Activated CD4-positive, alpha-beta T cell treated with anti-CD3 and anti-CD28 coated beads, Interleukin-2, Interleukin-4, amounts not matched to agents 100 ng/mL and 50 ng/mL, durations not matched to agents 16 hours and 8 hours (primary cell): Measurements from ENCODE around the gene RRN3.
"Not testable (repeated sequence)": the region's sequence is repeated elsewhere in the genome, so short reads cannot be mapped to it uniquely, and the experiment has no call there.

Source experiments
- DNase-seq: peaks from one replicate; pipeline ENCODE4 v3.0.0-alpha.2; 2020; ENCODE audit warnings: low spot score

RRN3 gene

GRCh38 chr16:15093955-15094827, at the start of gene RRN3:
TSS of gene RRN3 (minus strand) at chr16:15094272. CDS start at chr16:15094233, 39 bp downstream.
- peak; percentile 94 for DNase-seq

DNA sequence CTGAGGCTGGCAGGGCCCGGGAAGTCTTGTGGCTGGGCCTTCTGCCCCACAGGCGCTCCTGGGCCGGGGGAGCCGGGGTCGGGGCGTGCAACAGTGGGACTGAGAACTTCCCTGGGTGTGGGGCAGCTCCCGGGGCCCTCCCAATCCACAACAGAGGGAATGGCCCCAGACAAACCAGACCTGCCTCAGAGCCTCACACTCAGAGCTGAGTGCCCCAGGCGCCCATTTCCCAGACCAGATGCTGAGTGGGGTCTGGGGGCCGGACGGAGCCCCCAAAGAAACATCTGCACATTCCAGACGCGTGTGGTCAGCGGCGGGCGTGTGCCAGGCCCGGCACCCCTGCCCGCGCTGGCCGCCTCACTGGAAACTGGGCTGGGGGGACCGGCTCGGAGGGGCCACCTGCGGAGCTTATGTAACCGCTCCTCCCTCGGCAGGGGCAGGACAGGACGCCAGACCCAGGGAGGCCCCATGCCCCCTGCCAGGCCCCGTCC, 49.6 kb upstream of the RRN3 start:
- DNase-seq = not testable (repeated sequence)

- not testable (repeated sequence) for DNase-seq
These were observed 49.0 kb upstream of the RRN3 start for GRCh38 chr16:15142891-15143600.

DNA sequence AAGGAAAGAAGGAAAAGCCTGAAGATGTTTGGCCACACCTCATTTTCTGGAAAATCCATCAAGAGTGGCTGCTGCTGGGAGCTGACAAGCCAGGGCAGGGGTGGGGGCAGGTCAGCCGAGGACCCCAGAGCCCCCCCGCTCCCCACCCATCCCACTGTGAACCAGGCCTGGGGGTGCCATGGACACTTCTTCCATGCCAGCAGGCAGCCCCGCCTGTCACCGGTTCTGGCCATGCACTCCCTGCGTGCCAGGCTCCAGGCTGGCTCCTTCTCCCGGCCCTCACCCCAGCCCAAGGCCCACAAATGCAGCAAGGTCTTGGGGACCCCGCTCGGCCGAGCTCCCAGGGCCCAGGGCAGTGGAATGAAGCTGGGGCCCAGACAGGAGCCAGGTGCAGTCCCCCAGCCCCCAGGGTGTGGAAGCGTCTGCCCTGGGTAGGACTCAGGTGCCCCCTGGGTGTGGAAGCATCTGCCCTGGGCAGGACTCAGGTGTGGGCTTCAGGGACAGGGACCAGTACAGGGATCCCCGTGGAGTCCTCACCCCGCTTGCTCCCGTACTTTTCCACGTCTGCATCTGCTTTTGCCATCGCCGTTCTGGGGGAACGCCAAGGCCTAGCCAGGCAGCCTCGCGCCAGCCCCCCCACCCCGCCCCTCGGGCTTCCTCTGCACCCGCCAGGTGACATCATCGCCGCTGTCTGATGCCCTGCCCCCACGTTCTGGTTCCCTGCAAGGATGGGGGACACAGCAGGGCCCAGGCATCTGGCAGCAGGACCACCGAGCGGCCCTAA, 48.2 kb upstream of the RRN3 start:
- DNase-seq = not testable (repeated sequence)

DNA sequence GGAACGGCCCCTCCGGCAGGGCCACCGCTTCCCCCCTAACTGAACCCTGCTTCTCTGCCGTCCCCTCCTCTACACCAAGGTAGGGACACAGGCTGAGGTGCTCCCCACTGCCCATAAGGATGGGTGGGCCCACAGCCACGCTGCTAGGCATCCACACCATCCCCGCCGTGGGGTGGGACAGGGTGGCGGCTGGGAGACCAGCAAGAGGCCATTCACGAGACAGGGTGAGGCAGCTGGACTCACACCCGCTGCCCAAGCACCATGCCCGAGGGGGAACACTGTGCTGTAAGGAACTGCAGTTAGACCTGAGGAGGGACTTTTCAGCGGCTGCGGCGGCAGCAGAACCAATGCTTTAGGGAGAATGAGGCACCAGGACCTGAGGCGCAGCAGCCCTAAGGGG, 47.5 kb upstream of the RRN3 start:
- DNase-seq = no peak

DNA sequence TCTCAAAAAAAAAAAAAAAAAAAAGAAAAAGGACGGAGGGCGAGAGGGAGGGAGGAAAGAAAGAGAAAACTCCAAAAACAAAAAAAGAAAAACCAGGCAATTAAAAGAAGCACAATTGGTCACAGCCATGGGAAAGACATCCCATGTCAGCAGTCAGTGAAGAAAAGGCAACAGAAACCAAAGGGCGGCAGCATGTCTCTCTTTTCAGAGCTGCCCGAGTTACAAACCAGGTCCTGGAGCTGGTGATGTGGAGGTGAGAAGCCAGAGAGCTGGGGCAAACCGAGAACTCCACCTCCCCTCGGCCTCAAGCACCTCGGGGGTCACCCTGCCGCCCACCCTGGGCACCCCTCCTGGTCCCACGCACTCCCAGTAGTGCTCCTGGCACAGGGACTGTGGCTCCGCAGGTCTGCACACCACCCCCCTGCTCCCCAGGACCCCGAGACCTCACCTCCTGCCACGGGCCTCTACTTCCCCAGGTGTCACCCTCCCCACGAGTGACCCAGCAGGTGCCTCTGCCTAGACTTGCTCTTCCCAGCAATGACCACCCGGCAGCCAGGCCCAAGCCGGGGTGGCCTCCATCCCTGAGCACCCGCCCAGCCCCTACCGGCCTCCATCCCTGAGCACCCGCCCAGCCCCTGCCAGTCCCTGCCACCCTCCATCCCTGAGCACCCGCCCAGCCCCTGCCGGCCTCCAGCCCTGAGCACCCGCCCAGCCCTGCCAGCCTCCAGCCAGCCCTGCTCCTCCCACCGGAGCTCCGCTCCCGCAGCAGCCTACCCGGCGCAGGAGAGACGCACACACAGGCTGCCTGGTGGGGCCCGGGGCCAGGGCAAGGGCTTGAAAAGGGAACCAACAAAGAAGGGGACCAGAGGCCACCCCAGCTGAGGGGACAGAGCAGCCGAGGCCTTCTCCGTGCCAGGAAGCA, 46.6 kb upstream of the RRN3 start:
- not testable (repeated sequence) for DNase-seq

DNA sequence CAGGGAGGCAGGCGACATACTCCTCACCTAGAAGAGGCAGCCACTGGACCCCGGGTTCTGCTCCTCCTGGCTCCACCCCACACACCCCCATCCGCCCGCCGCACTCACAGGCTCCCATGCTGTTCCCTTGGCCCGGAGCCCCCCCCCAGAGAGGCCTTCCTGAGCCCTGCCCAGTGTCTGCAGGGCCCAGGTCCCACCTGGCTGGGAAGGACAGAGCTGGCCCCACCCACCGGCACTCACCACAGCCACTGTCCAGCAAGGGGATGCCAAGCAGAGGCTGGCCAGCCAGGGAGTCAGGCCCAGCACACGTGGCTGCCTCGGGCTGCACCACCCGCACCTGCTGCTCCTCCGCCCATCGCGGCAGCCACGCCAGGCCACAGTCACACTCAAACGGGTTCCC, 43.4 kb upstream of the RRN3 start:
- not testable (repeated sequence) for DNase-seq

DNA sequence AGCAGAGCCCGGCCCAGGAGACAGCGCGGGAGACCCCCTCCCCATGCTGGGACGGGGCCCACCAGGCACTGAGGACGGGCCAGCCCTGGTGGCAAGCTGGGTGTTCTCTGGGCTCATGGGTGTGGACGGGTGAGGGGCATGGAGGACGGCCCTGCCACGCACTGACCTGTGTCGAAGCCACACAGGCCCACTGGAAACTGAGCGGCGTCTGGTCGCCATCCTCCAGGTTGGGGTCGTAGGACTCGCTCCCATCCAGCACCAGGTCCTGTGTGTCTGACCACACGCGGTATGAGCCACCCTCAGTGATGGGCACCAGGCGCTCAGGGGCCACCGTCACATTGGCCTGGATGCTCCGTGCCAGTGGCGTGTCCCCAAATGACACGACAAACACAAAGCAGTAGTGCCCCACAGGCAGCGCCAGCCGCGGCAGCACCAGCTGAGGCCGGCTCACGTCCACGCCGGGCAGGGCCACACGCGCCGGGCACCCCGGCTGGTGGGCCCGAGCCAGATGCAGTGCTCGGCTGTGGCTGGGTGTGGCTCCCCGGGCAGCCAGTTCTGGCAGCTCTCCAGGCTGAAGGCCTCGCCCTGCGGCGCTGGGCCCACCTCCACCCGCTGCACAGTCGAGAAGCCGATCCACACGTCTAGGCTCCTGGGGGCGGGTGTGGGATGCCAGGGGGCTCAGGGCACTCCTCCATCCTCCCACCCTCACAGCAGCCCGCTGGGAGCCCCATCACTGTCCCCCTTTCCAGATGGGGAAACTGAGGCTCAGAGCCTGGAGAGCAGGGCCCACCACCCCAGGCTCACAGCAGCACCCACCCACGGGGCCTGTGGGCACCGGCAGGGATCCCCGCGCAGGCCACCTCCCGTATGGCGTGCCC, 41.6 kb upstream of the RRN3 start:
- not testable (repeated sequence) for DNase-seq

DNA sequence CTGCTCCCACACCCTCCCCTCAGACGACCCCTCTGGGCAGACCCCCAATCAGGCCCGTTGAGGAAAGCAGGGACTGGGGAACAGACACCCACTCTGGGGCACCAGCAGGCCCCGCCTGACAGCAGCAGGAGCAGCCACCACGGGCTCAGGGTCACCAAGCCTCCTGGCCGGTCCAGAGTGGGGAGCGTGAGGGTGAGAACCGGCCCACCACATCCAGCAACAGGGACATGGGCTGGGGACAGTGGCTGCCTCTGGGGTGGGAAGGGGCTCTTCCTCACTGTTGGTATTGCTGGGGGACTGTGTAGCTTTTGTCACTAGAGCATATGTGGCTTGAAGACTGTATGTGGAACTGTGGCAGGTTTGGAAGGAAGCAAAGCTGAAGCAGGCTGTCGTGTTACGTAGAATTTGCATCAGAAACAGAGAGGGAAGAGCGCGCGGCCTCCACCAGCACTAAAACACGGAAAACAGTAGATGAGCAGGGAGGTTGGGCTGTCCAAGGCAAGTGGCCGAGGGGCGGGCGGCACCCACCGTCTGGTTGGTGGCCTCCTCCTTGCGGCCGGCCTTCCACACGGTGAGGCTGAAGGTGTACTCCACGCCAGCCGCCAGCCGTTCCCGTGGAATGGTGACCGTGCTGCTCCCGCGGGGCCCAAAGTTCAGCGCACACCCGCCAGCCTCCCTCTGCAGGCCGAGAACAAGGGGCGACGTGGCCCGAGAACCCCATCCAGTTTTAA, 40.8 kb upstream of the RRN3 start:
- DNase-seq = not testable (repeated sequence)

GRCh38 chr16:15133554-15133953, 39.5 kb upstream of the RRN3 start:
- DNase-seq = not testable (repeated sequence)

DNA sequence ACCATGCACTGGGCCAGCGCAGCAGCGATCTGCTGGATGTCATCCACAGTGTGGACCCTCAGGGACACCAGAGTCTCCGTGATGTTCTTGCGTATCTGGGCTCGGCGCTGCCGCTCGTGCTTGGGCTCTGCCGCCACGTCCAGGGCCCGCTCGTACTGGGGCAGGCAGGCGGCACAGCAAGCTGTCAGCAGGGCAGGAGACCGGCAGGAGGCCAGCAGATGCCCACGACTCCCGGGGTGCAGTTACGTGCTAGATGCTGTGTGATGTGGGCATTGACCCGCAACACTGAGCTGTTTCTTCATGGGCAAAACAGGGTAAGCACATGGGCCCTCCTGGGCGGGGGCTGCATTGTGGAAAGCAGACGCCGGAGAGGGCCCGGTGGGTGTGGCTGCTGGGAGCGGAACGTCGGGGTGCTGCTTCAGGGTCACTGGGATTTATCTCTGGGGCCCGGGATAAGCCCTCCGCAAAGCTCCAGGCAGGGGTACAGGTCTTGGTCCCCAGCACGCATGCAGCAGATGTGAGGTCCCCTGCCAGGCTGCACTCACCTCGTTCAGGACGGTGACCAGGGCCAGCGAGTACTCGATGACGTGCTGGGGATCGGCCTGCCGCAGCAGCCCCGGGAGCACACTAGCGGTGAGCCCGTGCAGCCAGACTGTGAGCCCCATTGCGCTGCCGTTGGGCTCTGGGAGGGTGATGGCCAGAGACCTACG, 38.8 kb upstream of the RRN3 start:
- DNase-seq = not testable (repeated sequence)

DNA sequence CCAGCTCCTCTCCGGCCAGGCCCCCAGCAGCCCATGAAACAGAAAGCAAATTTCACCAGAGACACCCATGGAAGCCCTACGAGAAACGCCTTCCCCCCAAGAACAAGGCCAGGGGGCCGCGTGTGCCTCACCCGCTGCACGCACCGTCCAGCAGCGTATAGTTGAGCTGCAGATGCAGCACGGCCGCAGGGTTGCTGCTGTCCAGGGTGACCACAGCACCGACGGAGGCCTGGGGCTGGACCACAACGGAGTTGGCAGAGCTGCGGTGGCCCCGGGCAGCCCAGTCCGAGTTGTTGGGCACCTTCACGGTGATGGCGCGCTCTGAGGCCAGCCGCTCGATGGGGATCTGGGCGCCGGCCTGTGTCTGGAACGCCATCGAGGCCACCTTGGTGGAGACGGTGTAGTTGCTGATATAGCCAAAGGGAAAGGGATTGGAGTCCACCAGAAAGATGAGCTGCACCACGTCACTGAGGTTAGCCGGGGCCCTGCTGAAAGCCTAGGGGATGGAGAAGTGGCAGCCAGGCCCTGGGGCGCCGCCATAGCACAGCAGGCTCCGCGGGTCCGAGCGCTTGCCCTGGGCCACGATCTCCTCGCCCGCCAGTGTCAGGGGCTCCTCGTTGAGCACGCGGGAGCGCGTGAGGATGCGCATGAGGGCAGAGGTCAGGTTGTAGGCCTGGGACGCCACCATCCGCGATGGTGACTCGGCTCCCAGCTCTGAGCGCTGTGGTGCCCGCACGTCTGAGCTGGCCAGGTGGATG, 37.0 kb upstream of the RRN3 start:
- not testable (repeated sequence) for DNase-seq

GRCh38 chr16:15130256-15130932, 36.3 kb upstream of the RRN3 start:
- DNase-seq = not testable (repeated sequence)

DNA sequence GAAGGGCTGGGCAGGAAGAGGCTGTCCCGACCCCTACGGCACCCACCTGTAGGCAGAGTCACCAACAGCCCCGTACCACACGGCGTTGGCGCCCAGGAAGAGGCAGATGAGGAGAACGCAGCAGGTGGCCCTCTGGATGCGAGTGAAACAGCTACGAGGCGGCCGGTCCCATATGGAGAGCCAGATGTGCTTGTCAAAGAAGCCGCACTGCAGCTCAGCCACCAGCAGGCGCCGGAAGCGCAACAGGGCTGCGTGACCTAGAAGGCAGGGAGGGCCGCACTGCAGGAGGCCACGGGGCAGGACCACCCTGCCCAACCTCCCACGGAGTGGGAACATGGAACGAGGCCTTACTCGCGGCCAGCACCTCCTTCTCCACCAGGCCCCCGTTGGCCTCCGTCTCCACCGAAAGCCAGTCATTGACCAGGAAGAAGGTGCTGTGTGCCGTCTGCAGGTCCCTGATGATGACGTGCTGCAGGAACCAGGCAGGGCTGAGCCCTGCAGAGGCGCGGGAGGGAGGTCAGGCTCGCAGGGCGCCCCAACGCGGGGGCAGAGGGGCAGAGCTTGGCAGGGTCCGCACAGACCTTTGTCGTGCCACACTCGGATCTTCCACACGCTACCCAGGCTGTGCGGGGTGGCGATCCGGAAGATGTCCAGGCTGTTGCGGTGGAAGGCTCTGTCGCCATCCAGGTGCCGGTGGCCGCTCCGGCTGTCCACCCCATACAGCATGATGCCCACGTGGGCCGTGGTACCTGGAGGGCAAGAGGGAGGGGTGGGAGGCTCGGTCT, 33.8 kb upstream of the RRN3 start:
- DNase-seq = not testable (repeated sequence)

GRCh38 chr16:15100372-15100987, 6.4 kb upstream of the RRN3 start:
- DNase-seq = not testable (repeated sequence)

DNA sequence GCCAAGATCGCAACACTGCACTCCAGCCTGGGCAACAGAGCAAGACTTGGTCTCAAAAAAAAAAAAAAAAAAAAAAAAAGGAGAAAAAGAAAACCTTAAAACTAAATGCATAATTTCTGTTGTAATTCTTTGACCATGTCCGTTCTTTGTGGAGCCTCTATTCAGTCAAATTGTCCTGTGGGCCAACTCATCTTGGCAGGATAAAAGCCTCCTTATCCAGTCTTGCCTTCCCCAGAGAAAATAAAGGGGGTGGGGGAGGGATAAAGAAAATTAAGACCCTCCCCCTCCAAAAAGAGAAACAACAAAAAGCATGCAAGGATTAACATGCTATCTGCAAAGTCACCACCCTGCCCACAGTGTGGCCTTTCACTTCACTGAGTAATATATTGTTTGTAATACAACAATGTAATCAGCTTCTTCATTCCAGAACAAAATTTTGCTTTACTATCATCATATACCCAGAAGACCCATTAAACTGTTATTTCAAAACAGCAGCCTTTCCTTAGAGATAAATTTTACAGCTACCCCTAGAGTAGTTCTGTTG, 5.4 kb upstream of the RRN3 start:
- not testable (repeated sequence) for DNase-seq
